ENCODE data around the gene FGFBP3. TPM values are rescaled to one million over a fixed set of nuclear protein-coding genes. Genes with fewer than 3 reads are reported as not detected.

FGFBP3 gene
- total and polyA plus RNA-seq, 2 of the 13 experiments (the other 11 are each of a cell fraction or from before 2014, with no cell fraction given): 0.50 to 2.0 TPM

GRCh38 chr10:91935886-91936285 lies 26.6 kb upstream of the FGFBP3 start:
- Histone ChIP-seq H3K27ac (ENCODE audit: extremely low read length, insufficient read depth, low read length) (no peak overlapping the region), H3K4me3 (replicated peaks in 1 of 3; ENCODE audit: insufficient read depth in 1 of 3, low read depth in 2 of 3, low read length in 3 of 3) (no peak overlapping the region), H3K9me3 (ENCODE audit: low read length) (no peaks in the 10 kb centered on the region), H3K79me2 (ENCODE audit: insufficient read depth, low read length) (peaks cover 70% of the 10 kb centered on the region), H3K36me3 (replicated peaks in 1 of 2; ENCODE audit: control insufficient read depth in 1 of 2, insufficient read depth in 2 of 2, low read length in 2 of 2) (peaks cover 18 to 64% of the 10 kb centered on the region in 2 experiments; a peak in 4 of 5 replicates), H3K4me1 (ENCODE audit: insufficient read depth, low read length) (peaks cover under 1% of the 10 kb centered on the region; the same call in 1 of the 2 replicates), H3K27me3 (ENCODE audit: control insufficient read depth in 1 of 2, insufficient read depth in 2 of 2, low read length in 2 of 2) (no peaks in the 10 kb centered on the region), H4K20me1 (ENCODE audit: insufficient read depth, low read length) (0 out of 2 replicates have a peak, but pooled peaks cover 1% of the 10 kb centered on the region), H2AFZ (ENCODE audit: low read length) (no peak overlapping the region), H3K4me2 (ENCODE audit: low read depth, low read length) (no peak overlapping the region), H3K9ac (ENCODE audit: insufficient read depth, low read depth, low read length) (no peak overlapping the region)
- ChIA-PET POLR2A (no interaction called here), CTCF (ENCODE audit: low intra/inter-chr PET ratio, low total read pairs) (no interaction called here)
- WGBS (ENCODE audit: low lambda C conversion rate): 96% methylated on average over 2 of the region's 2 CpGs
- FAIRE-seq: no peak
- intact Hi-C loops (cut with micrococcal nuclease; ENCODE audit: unreplicated experiment) (no loop called here), in situ Hi-C loops (cut with HindIII; ENCODE audit: extremely low pct_ligation_motif_present, low pct_unique_long_range_greater_than_20kb) (no loop called here)
- ATAC-seq: no peak
- DNase-seq (ENCODE audit: low spot score): no peak
- BruUV-seq (replicated peaks): no TSS peak
- no peak for TF ChIP-seq ZNF549 (CRISPR knock-in tag; IDR thresholded peaks at IDR 0.05)
- TF ChIP-seq ATF4 (CRISPR knock-in tag; IDR thresholded peaks at IDR 0.05): no peak
- TF ChIP-seq PRMT3 (CRISPR knock-in tag; IDR thresholded peaks at IDR 0.05; ENCODE audit: borderline replicate concordance, low read depth): no peak
- no peak for TF ChIP-seq HOXA3 (CRISPR knock-in tag; IDR thresholded peaks at IDR 0.05)
- no peak for TF ChIP-seq ZNF207 (IDR thresholded peaks at IDR 0.05; ENCODE audit: borderline replicate concordance)
- no peak for TF ChIP-seq FOXP1 (IDR thresholded peaks at IDR 0.05)
- no peak for TF ChIP-seq FOXP1 (CRISPR knock-in tag; IDR thresholded peaks at IDR 0.05)
- no peak for TF ChIP-seq MED8 (CRISPR knock-in tag; IDR thresholded peaks at IDR 0.05; ENCODE audit: insufficient replicate concordance)
- TF ChIP-seq IKZF5 (CRISPR knock-in tag; IDR thresholded peaks at IDR 0.05): no peak
- no peak for TF ChIP-seq IRX3 (CRISPR knock-in tag; IDR thresholded peaks at IDR 0.05; ENCODE audit: borderline replicate concordance, low read depth)
- no peak for TF ChIP-seq NR0B2 (CRISPR knock-in tag; IDR thresholded peaks at IDR 0.05)
- no peak for TF ChIP-seq ZNF782 (CRISPR knock-in tag; IDR thresholded peaks at IDR 0.05; ENCODE audit: borderline replicate concordance)

Measured in HepG2 (cell line).